Astrocyte (in vitro differentiated cells and primary cell): ENCODE measurements around the gene HOXA10. TPM values are rescaled to one million over a fixed set of nuclear protein-coding genes. Genes with fewer than 3 reads are reported as not detected.

Source experiments
- DNase-seq: peaks from one replicate; pipeline ENCODE4 v3.0.0-alpha.2; 2010; ENCODE audit warnings: low read depth
- FAIRE-seq: peaks from 2 replicates; lab custom pipeline; 2011; peaks lifted over from hg19 to GRCh38; lab: Jason Lieb, UNC
- H2AFZ ChIP-seq: 2 replicates; pipeline ENCODE4 v1.6.0; 2012; ENCODE audit warnings: low read depth, low read length, inconsistent platforms
- H3K27ac ChIP-seq: 2 replicates; pipeline ENCODE4 v1.5.1; 2011; ENCODE audit warnings: low read depth, low read length, inconsistent platforms
- H3K27me3 ChIP-seq: 2 replicates; pipeline ENCODE4 v1.6.0; 2011; ENCODE audit warnings: low read length, inconsistent platforms; ENCODE audit not compliant: insufficient read depth
- H3K36me3 ChIP-seq: 2 replicates; pipeline ENCODE4 v1.5.1; 2011; ENCODE audit warnings: low read length, inconsistent platforms; ENCODE audit not compliant: insufficient read depth
- H3K4me1 ChIP-seq: 2 replicates; pipeline ENCODE4 v1.5.1; 2011; ENCODE audit warnings: low read length, inconsistent platforms; ENCODE audit not compliant: insufficient read depth
- H3K4me2 ChIP-seq: 2 replicates; pipeline ENCODE4 v1.6.0; 2012; ENCODE audit warnings: low read length, inconsistent platforms
- H3K4me3 ChIP-seq: 2 replicates; pipeline ENCODE4 v1.5.1; 2011; ENCODE audit warnings: low read depth, mild to moderate bottlenecking, low read length, inconsistent platforms; ENCODE audit not compliant: insufficient read depth
- H3K79me2 ChIP-seq: 2 replicates; pipeline ENCODE4 v1.6.0; 2012; ENCODE audit warnings: mild to moderate bottlenecking, low read length, inconsistent platforms; ENCODE audit not compliant: insufficient read depth
- H3K9ac ChIP-seq: 2 replicates; pipeline ENCODE4 v1.6.0; 2012; ENCODE audit warnings: mild to moderate bottlenecking, low read length, inconsistent platforms
- H3K9me3 ChIP-seq: 2 replicates; pipeline ENCODE4 v1.5.1; 2012; ENCODE audit warnings: low read depth, mild to moderate bottlenecking, low read length, inconsistent platforms; ENCODE audit not compliant: insufficient read depth
- H4K20me1 ChIP-seq: 2 replicates; pipeline ENCODE4 v1.6.0; 2012; ENCODE audit warnings: low read length, inconsistent platforms; ENCODE audit not compliant: insufficient read depth
- H3K27ac Mint-ChIP-seq: one replicate; pipeline ENCODE4 v1.8.0; 2021; ENCODE audit warnings: mild to moderate bottlenecking, mixed read lengths; ENCODE audit not compliant: unreplicated experiment
- H3K27me3 Mint-ChIP-seq: one replicate; pipeline ENCODE4 v1.8.0; 2021; ENCODE audit warnings: low read depth, mixed read lengths; ENCODE audit not compliant: unreplicated experiment
- H3K36me3 Mint-ChIP-seq: one replicate; pipeline ENCODE4 v1.8.0; 2021; ENCODE audit warnings: low read depth, mixed read lengths; ENCODE audit not compliant: unreplicated experiment
- H3K4me1 Mint-ChIP-seq: one replicate; pipeline ENCODE4 v1.8.0; 2021; ENCODE audit warnings: low read depth, mixed read lengths; ENCODE audit not compliant: unreplicated experiment
- H3K4me3 Mint-ChIP-seq: one replicate; pipeline ENCODE4 v1.8.0; 2021; ENCODE audit warnings: mild to moderate bottlenecking, moderate library complexity, mixed read lengths; ENCODE audit not compliant: unreplicated experiment
- H3K9me3 Mint-ChIP-seq: one replicate; pipeline ENCODE4 v1.8.0; 2021; ENCODE audit warnings: mild to moderate bottlenecking, mixed read lengths; ENCODE audit not compliant: unreplicated experiment
- CTCF ChIP-seq: IDR thresholded peaks from 2 replicates; pipeline ENCODE4 v1.5.1; 2011; ENCODE audit warnings: low read depth, mild to moderate bottlenecking, inconsistent platforms, low read length, moderate library complexity; ENCODE audit not compliant: insufficient read depth
- EZH2 ChIP-seq: IDR thresholded peaks from 2 replicates; pipeline ENCODE4 v1.6.1; 2012; ENCODE audit warnings: mild to moderate bottlenecking, low read length, inconsistent platforms; ENCODE audit not compliant: insufficient read depth
- total RNA-seq: library from RNA; stranded (reverse); gene quantifications from 2 replicates; pipeline ENCODE4 v1.2.1, GENCODE V29; 2021

HOXA10 gene
- total RNA-seq, 1 donor from 2014 or later: not detected

DNA sequence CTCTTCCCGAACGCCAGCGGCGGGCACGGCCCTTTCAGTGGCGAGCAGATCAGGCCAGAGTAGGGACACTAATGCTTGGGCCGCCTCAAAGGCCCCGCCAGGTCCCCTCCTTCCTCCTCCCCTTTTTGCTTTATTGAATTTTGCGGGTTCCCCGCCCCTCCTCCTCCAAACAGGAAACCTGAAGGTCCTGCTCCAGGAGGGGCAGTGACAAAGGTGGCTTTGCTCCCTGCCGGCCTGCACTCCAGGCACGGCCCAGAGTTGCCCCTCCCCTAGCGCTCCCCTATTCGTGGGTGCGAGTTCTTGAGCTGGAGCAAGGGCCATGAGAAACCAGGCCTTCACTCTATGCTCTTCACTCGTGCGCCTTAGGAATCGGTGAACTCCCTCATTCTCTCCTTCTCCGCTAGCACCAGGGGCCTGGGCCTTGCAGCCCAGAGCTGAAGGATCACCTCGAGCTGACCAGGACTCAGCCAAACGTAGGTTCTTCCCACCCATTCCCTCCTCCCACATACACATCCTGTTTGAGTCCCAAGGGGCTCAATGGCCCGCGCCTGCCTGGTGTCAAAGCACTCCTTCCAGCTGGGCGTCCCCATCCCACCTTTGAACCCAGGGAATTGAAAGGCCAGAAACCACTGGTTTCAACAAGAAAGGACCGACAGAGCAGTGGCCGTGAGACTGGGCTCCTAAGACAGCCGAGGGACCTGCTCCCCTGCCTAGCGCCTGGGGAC is 25.9 kb downstream of the HOXA10 start:
- Mint-ChIP-seq H3K27me3 (peaks cover 82% of the 10 kb centered on the region), H3K27ac (no peak overlapping the region), H3K36me3 (no peaks in the 10 kb centered on the region), H3K4me3 (no peak overlapping the region), H3K9me3 (peaks cover 55% of the 10 kb centered on the region), H3K4me1 (no peaks in the 10 kb centered on the region)
- peaks cover 95% of the 10 kb centered on the region for H3K27me3 ChIP-seq
- FAIRE-seq (no peak), DNase-seq (no peak)
- H3K27ac ChIP-seq: no peak overlapping the region
- no peak overlapping the region for H3K4me3 ChIP-seq
- H3K9ac ChIP-seq: no peak overlapping the region
- H4K20me1 ChIP-seq: peaks cover 2% of the 10 kb centered on the region
- peaks cover 5% of the 10 kb centered on the region for H3K4me1 ChIP-seq
- H3K9me3 ChIP-seq: peaks cover 22% of the 10 kb centered on the region
- peak; percentile 62 for TF ChIP-seq EZH2
- TF ChIP-seq CTCF: no peak
- no peaks in the 10 kb centered on the region for H3K36me3 ChIP-seq
- no peak overlapping the region for H2AFZ ChIP-seq
- no peak overlapping the region for H3K4me2 ChIP-seq
- no peaks in the 10 kb centered on the region for H3K79me2 ChIP-seq

DNA sequence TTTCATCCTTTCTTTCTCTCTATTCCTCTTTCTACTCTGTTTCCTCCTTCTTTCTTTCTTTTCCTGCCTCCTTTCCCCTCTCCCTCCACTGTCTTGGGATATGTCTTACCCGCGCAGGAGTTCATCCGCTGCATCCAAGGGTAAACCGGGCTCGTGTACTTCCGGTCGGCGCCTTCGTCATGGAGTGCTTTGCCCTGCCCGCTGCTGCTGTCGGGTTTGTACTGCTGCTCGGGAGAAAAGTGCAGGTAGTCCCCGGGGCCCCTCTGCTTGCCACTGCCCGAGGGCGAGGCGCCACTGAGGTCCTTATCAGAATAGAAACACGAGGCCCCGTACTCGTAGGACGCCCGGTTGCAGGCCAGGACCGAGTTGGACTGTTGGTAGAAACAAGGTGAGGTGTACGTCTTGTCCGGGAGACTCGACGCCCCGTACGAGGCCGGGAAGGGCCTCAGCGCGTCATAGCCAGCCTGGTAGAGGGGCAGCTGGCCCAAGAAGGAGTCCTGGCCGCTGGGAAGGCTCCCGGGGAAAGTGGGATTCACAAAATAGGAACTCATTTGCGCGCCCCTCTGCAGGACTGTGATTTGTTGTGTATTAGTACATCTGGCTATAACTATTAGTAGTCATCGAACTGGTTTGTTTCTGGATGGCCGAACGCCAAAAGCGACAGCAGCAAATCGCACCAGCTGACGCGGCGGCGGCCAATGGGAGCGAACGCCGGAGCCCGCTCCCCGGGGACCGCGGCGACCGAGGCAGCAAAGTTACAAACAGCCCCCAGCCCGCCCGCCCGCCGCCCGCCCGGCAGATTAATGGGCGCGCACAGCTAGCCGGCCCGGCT is 26.7 kb downstream of the HOXA10 start, which contains the start of gene HOXA6:
TSS of gene HOXA6 (minus strand) at position 576 of the 832 bp plus-strand sequence. CDS start at position 551, 25 bp downstream.
- Histone ChIP-seq H3K9me3 (peaks cover 22% of the 10 kb centered on the region), H3K27ac (no peak within 1 kb of the TSS), H3K4me1 (peaks cover 5% of the 10 kb centered on the region), H3K79me2 (no peaks in the 10 kb centered on the region), H3K4me2 (no peak within 1 kb of the TSS), H3K4me3 (no peak within 1 kb of the TSS), H3K27me3 (peaks cover 94% of the 10 kb centered on the region), H3K9ac (no peak within 1 kb of the TSS), H2AFZ (peak within 1 kb of the TSS; percentile 18), H4K20me1 (peaks cover 2% of the 10 kb centered on the region), H3K36me3 (no peaks in the 10 kb centered on the region)
- H3K9me3 Mint-ChIP-seq: peaks cover 55% of the 10 kb centered on the region
- no peak within 1 kb of the TSS for H3K4me3 Mint-ChIP-seq
- peak; percentile 67 for TF ChIP-seq EZH2
- TF ChIP-seq CTCF: no peak
- no peak for FAIRE-seq
- H3K36me3 Mint-ChIP-seq: no peaks in the 10 kb centered on the region
- peaks cover 82% of the 10 kb centered on the region for H3K27me3 Mint-ChIP-seq
- no peak for DNase-seq
- no peaks in the 10 kb centered on the region for H3K4me1 Mint-ChIP-seq
- no peak within 1 kb of the TSS for H3K27ac Mint-ChIP-seq
